ENCODE results near the gene GRIP2.

Gene GRIP2

GRCh38 chr3:14490831-14491230, 49.3 kb downstream of the GRIP2 start:
- H3K79me2 ChIP-seq (ENCODE audit: insufficient read depth, low read length): no peaks in the 10 kb centered on the region
- no peaks in the 10 kb centered on the region for H4K20me1 ChIP-seq (ENCODE audit: low read depth, low read length)
- no peak overlapping the region for H3K4me2 ChIP-seq (ENCODE audit: low read depth, low read length, poor library complexity, severe bottlenecking)
- no peak overlapping the region for H3K9ac ChIP-seq (ENCODE audit: low read length)
- H3K4me3 ChIP-seq (ENCODE audit: insufficient read depth, low read length, poor library complexity, severe bottlenecking): no peak overlapping the region
- H3F3A ChIP-seq (ENCODE audit: insufficient read depth): no peaks in the 10 kb centered on the region
- H2AFZ ChIP-seq (ENCODE audit: low read depth, low read length, severe bottlenecking): no peak overlapping the region
- H3K27me3 ChIP-seq (ENCODE audit: low read length): no peaks in the 10 kb centered on the region
- TF ChIP-seq EZH2phosphoT487 (conservative IDR thresholded peaks at IDR 0.05; ENCODE audit: low read length): no peak
- TF ChIP-seq, protein P1, sequence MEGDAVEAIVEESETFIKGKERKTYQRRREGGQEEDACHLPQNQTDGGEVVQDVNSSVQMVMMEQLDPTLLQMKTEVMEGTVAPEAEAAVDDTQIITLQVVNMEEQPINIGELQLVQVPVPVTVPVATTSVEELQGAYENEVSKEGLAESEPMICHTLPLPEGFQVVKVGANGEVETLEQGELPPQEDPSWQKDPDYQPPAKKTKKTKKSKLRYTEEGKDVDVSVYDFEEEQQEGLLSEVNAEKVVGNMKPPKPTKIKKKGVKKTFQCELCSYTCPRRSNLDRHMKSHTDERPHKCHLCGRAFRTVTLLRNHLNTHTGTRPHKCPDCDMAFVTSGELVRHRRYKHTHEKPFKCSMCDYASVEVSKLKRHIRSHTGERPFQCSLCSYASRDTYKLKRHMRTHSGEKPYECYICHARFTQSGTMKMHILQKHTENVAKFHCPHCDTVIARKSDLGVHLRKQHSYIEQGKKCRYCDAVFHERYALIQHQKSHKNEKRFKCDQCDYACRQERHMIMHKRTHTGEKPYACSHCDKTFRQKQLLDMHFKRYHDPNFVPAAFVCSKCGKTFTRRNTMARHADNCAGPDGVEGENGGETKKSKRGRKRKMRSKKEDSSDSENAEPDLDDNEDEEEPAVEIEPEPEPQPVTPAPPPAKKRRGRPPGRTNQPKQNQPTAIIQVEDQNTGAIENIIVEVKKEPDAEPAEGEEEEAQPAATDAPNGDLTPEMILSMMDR (IDR thresholded peaks at IDR 0.05; ENCODE audit: insufficient read depth, low read length, poor library complexity, severe bottlenecking): no peak
- no peaks in the 10 kb centered on the region for H3K9me3 ChIP-seq (ENCODE audit: insufficient read depth, low read length)
- no peaks in the 10 kb centered on the region for H3K36me3 ChIP-seq (ENCODE audit: low read length)
- no peaks in the 10 kb centered on the region for H3K9me2 ChIP-seq (replicated peaks; ENCODE audit: insufficient read depth, low read length)
- no peak overlapping the region for H3K27ac ChIP-seq (ENCODE audit: low read depth, low read length)

DNA sequence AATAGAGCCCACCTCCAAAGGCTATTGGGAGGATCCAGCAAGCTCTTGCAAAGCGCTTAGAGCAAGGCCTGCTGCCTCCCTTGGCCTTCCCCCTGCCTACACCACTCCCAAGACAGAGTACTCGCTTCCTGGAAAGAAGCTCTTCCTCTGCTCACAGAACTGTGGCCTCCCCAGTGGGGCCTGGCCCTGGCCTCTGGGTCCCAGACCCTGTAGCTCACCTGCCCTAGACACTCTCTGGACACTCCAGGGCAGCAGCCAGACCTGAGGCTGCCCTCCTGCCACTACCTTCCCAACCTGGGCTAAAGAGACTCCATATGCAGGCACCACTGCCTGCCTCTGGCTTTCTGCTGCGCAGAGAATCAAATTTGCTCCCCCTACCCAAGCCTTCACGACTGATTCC, 49.9 kb downstream of the GRIP2 start:
- Histone ChIP-seq H3K9me2 (replicated peaks; ENCODE audit: insufficient read depth, low read length) (no peaks in the 10 kb centered on the region), H3K4me2 (ENCODE audit: low read depth, low read length, poor library complexity, severe bottlenecking) (no peak overlapping the region), H3K4me3 (ENCODE audit: insufficient read depth, low read length, poor library complexity, severe bottlenecking) (no peak overlapping the region), H4K20me1 (ENCODE audit: low read depth, low read length) (no peaks in the 10 kb centered on the region), H3K36me3 (ENCODE audit: low read length) (no peaks in the 10 kb centered on the region), H3K79me2 (ENCODE audit: insufficient read depth, low read length) (no peaks in the 10 kb centered on the region), H3K9me3 (ENCODE audit: insufficient read depth, low read length) (no peaks in the 10 kb centered on the region), H2AFZ (ENCODE audit: low read depth, low read length, severe bottlenecking) (no peak overlapping the region), H3K27ac (ENCODE audit: low read depth, low read length) (no peak overlapping the region), H3K27me3 (ENCODE audit: low read length) (no peaks in the 10 kb centered on the region), H3K9ac (ENCODE audit: low read length) (no peak overlapping the region), H3F3A (ENCODE audit: insufficient read depth) (no peaks in the 10 kb centered on the region)
- no peak for TF ChIP-seq EZH2phosphoT487 (conservative IDR thresholded peaks at IDR 0.05; ENCODE audit: low read length)
- TF ChIP-seq, protein P1 (IDR thresholded peaks at IDR 0.05; ENCODE audit: insufficient read depth, low read length, poor library complexity, severe bottlenecking): no peak

DNA sequence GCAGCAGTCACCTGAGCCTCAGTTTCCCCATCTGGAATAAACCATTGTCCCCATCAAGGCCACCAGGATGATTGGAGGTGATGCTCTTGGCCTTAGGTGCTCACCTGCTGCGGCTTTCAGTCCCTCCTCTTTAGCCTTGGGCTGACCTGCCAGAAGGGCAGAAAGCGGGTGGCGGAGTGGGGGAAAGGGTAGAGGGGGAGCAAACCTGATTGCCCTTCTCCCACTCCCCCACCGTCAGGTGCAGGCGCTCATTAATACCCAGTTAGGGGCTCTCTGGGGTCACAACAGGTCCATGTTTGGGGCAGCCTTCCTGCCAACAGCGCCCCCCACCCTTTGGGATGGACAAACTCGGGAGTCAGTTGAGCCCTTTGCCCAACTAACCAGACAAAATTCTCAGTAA, 50.5 kb downstream of the GRIP2 start:
- no peaks in the 10 kb centered on the region for H3F3A ChIP-seq (ENCODE audit: insufficient read depth)
- H4K20me1 ChIP-seq (ENCODE audit: low read depth, low read length): no peaks in the 10 kb centered on the region
- H3K9me3 ChIP-seq (ENCODE audit: insufficient read depth, low read length): no peaks in the 10 kb centered on the region
- H3K4me2 ChIP-seq (ENCODE audit: low read depth, low read length, poor library complexity, severe bottlenecking): no peak overlapping the region
- no peak overlapping the region for H3K9ac ChIP-seq (ENCODE audit: low read length)
- H3K27ac ChIP-seq (ENCODE audit: low read depth, low read length): no peak overlapping the region
- H2AFZ ChIP-seq (ENCODE audit: low read depth, low read length, severe bottlenecking): no peak overlapping the region
- no peaks in the 10 kb centered on the region for H3K27me3 ChIP-seq (ENCODE audit: low read length)
- H3K79me2 ChIP-seq (ENCODE audit: insufficient read depth, low read length): no peaks in the 10 kb centered on the region
- H3K9me2 ChIP-seq (replicated peaks; ENCODE audit: insufficient read depth, low read length): no peaks in the 10 kb centered on the region
- H3K4me3 ChIP-seq (ENCODE audit: insufficient read depth, low read length, poor library complexity, severe bottlenecking): no peak overlapping the region
- TF ChIP-seq EZH2phosphoT487 (conservative IDR thresholded peaks at IDR 0.05; ENCODE audit: low read length): no peak
- TF ChIP-seq, protein P1 (IDR thresholded peaks at IDR 0.05; ENCODE audit: insufficient read depth, low read length, poor library complexity, severe bottlenecking): no peak
- H3K36me3 ChIP-seq (ENCODE audit: low read length): no peaks in the 10 kb centered on the region

Measured in SU-DHL-6 (cell line).